HEK293 (cell line): ENCODE measurements around the gene MYO18B.

Source experiments
- CTCF ChIA-PET: fragments of 350-600 bp; formaldehyde crosslinking; extraction: SDS; loops from one replicate; lab custom pipeline; 2021; ENCODE audit warnings: antibody characterized with exemption; lab: Yijun Ruan, JAX
- POLR2A ChIA-PET: fragments of 300-600 bp; formaldehyde crosslinking; extraction: SDS; loops from one replicate; lab custom pipeline; 2020; ENCODE audit warnings: antibody characterized with exemption, inconsistent platforms; lab: Yijun Ruan, JAX
- H3K27ac ChIP-seq: fragments of 200-500 bp; sonication (Bioruptor generic); 2 replicates; pipeline ENCODE4 v1.5.1; 2014; ENCODE audit warnings: low read depth, low read length, control low read depth, inconsistent platforms; ENCODE audit errors: extremely low read depth
- H3K36me3 ChIP-seq, 2 experiments: fragments of 200-500 bp in 1 of 2; sonication (Bioruptor generic) in 1 of 2; 1 replicate in 1 of 2; 2 replicates in 1 of 2; pipeline ENCODE4 v1.5.1; 2014 to 2017; ENCODE audit warnings: inconsistent platforms in 2 of 2, low read length in 2 of 2; ENCODE audit not compliant: control insufficient read depth in 2 of 2, insufficient read depth in 1 of 2
- H3K4me1 ChIP-seq: fragments of 200-500 bp; sonication (Bioruptor generic); 2 replicates; pipeline ENCODE4 v1.5.1; 2014; ENCODE audit warnings: mild to moderate bottlenecking, low read length, inconsistent platforms; ENCODE audit not compliant: control insufficient read depth, insufficient read depth
- H3K4me3 ChIP-seq: 2 replicates; pipeline ENCODE4 v1.5.1; 2011; ENCODE audit warnings: low read depth, mild to moderate bottlenecking, control low read depth, low read length, moderate library complexity
- H3K9me3 ChIP-seq: fragments of 200-500 bp; sonication (Bioruptor generic); 2 replicates; pipeline ENCODE4 v1.5.1; 2014; ENCODE audit warnings: low read depth, low read length, inconsistent platforms; ENCODE audit not compliant: control insufficient read depth, insufficient read depth
- BCL11A ChIP-seq: fragments of 450-650 bp; formaldehyde crosslinking; IDR thresholded peaks from 2 replicates; pipeline ENCODE4 v1.5.1; 2016; ENCODE audit warnings: low read depth, missing biosample characterization, missing genetic modification characterization
- BCL11B ChIP-seq: fragments of 450-650 bp; formaldehyde crosslinking; IDR thresholded peaks from 2 replicates; pipeline ENCODE4 v1.5.1; 2016; ENCODE audit warnings: low read depth, missing biosample characterization, missing genetic modification characterization
- ELK4 ChIP-seq: IDR thresholded peaks from 2 replicates; pipeline ENCODE4 v1.6.1; 2011; ENCODE audit warnings: mild to moderate bottlenecking, low read depth, low read length, borderline replicate concordance
- FEZF1 ChIP-seq: fragments of 450-650 bp; formaldehyde crosslinking; IDR thresholded peaks from 2 replicates; pipeline ENCODE4 v1.5.1; 2016; ENCODE audit warnings: missing biosample characterization, missing genetic modification characterization
- GLI2 ChIP-seq: fragments of 450-650 bp; formaldehyde crosslinking; IDR thresholded peaks from 2 replicates; pipeline ENCODE4; 2017; ENCODE audit warnings: missing biosample characterization, missing genetic modification characterization, low read depth, borderline replicate concordance
- GLI4 ChIP-seq: fragments of 450-650 bp; formaldehyde crosslinking; IDR thresholded peaks from 2 replicates; pipeline ENCODE4 v1.5.1; 2016; ENCODE audit warnings: missing biosample characterization, missing genetic modification characterization
- OVOL3 ChIP-seq: fragments of 450-650 bp; formaldehyde crosslinking; IDR thresholded peaks from 2 replicates; pipeline ENCODE4 v1.5.1; 2016; ENCODE audit warnings: missing biosample characterization, missing genetic modification characterization
- REPIN1 ChIP-seq: fragments of 450-650 bp; formaldehyde crosslinking; IDR thresholded peaks from 2 replicates; pipeline ENCODE4 v1.5.1; 2017; ENCODE audit warnings: missing biosample characterization, missing genetic modification characterization, low read depth
- SETDB1 ChIP-seq: IDR thresholded peaks from one replicate; pipeline ENCODE4 v1.6.1; 2017; ENCODE audit warnings: mild to moderate bottlenecking, low read length, moderate library complexity, mixed read lengths; ENCODE audit not compliant: insufficient read length
- ZBTB17 ChIP-seq: fragments of 450-650 bp; formaldehyde crosslinking; IDR thresholded peaks from 2 replicates; pipeline ENCODE4 v1.5.1; 2016; ENCODE audit warnings: missing biosample characterization, missing genetic modification characterization
- ZFHX2 ChIP-seq: fragments of 450-650 bp; formaldehyde crosslinking; conservative IDR thresholded peaks from 2 replicates; pipeline ENCODE4 v1.5.1; 2016; ENCODE audit warnings: missing biosample characterization, missing genetic modification characterization
- ZFP37 ChIP-seq: fragments of 450-650 bp; formaldehyde crosslinking; IDR thresholded peaks from 2 replicates; pipeline ENCODE4 v1.5.1; 2016; ENCODE audit warnings: missing biosample characterization, missing genetic modification characterization
- ZFP41 ChIP-seq: fragments of 450-650 bp; formaldehyde crosslinking; IDR thresholded peaks from 2 replicates; pipeline ENCODE4 v1.5.1; 2016; ENCODE audit warnings: missing biosample characterization, missing genetic modification characterization, borderline replicate concordance
- ZNF248 ChIP-seq: fragments of 450-650 bp; formaldehyde crosslinking; IDR thresholded peaks from 2 replicates; pipeline ENCODE4 v1.5.1; 2017; ENCODE audit warnings: missing biosample characterization, missing genetic modification characterization
- ZNF266 ChIP-seq: fragments of 450-650 bp; formaldehyde crosslinking; IDR thresholded peaks from 2 replicates; pipeline ENCODE4 v1.5.1; 2016; ENCODE audit warnings: missing biosample characterization, missing genetic modification characterization, low read depth
- ZNF514 ChIP-seq: fragments of 450-650 bp; formaldehyde crosslinking; IDR thresholded peaks from 2 replicates; pipeline ENCODE4 v1.5.1; 2016; ENCODE audit warnings: missing biosample characterization, missing genetic modification characterization
- ZNF544 ChIP-seq: fragments of 450-650 bp; formaldehyde crosslinking; IDR thresholded peaks from 2 replicates; pipeline ENCODE4 v1.5.0; 2017; ENCODE audit warnings: missing biosample characterization, missing genetic modification characterization
- ZNF549 ChIP-seq: fragments of 450-650 bp; IDR thresholded peaks from 2 replicates; pipeline ENCODE4 v1.5.1; 2018; ENCODE audit warnings: missing biosample characterization, missing genetic modification characterization, mild to moderate bottlenecking, inconsistent platforms, moderate library complexity
- ZNF621 ChIP-seq: fragments of 450-650 bp; formaldehyde crosslinking; IDR thresholded peaks from 2 replicates; pipeline ENCODE4 v1.5.1; 2017; ENCODE audit warnings: missing biosample characterization, missing genetic modification characterization
- TF ChIP-seq, protein P1 (sequence below): fragments of 450-650 bp; formaldehyde crosslinking; IDR thresholded peaks from 2 replicates; pipeline ENCODE4 v1.5.1; 2016; ENCODE audit warnings: missing biosample characterization, missing genetic modification characterization, low read depth
- TF ChIP-seq, protein P2 (sequence below): sonication (generic); formaldehyde crosslinking; IDR thresholded peaks from 2 replicates; pipeline ENCODE4 v1.8.1; 2022; ENCODE audit warnings: mild to moderate bottlenecking, moderate library complexity, missing genetic modification reagents
- TF ChIP-seq, protein P3 (sequence below): fragments of 450-650 bp; IDR thresholded peaks from 2 replicates; pipeline ENCODE4 v1.5.1; 2018; ENCODE audit warnings: missing biosample characterization, mild to moderate bottlenecking, missing genetic modification characterization
- TF ChIP-seq, protein P4 (sequence below): fragments of 450-650 bp; formaldehyde crosslinking; IDR thresholded peaks from 2 replicates; pipeline ENCODE4 v1.5.0; 2017; ENCODE audit warnings: missing biosample characterization, missing genetic modification characterization, borderline replicate concordance
- TF ChIP-seq, protein P5 (sequence below): fragments of 450-650 bp; formaldehyde crosslinking; IDR thresholded peaks from 2 replicates; pipeline ENCODE4 v1.5.1; 2016; ENCODE audit warnings: missing biosample characterization, missing genetic modification characterization

MYO18B gene

DNA sequence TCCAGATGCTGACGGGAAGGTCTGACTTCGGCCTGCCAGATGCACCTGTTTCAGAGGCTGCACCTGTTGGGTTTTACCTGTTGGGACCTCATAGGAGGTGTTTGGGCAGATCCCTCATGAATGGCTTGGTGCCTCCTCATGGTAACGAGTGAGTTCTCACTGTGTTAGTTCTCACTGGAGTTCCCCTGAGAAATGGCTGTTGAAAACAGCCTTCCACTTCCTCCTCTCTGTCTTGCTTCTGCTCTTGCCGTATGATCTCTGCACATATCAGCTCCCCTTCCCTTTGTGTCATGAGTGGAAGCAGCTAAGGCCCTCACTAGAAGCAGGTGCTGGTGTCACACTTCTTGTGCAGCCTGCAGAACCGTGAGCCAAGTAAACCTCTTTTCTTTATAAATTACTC is 219.7 kb downstream of the MYO18B start:
- H3K4me3 ChIP-seq: no peak overlapping the region
- ChIA-PET POLR2A (no interaction called here), CTCF (no interaction called here)
- H3K9me3 ChIP-seq: no peaks in the 10 kb centered on the region
- peaks cover 5% of the 10 kb centered on the region; the same call in 1 of the 2 replicates for H3K4me1 ChIP-seq
- H3K36me3 ChIP-seq: no peaks in the 10 kb centered on the region
- H3K27ac ChIP-seq: no peak overlapping the region
- no peak for TF ChIP-seq ZFP37 (tag by site-specific recombination)
- TF ChIP-seq, protein P1, sequence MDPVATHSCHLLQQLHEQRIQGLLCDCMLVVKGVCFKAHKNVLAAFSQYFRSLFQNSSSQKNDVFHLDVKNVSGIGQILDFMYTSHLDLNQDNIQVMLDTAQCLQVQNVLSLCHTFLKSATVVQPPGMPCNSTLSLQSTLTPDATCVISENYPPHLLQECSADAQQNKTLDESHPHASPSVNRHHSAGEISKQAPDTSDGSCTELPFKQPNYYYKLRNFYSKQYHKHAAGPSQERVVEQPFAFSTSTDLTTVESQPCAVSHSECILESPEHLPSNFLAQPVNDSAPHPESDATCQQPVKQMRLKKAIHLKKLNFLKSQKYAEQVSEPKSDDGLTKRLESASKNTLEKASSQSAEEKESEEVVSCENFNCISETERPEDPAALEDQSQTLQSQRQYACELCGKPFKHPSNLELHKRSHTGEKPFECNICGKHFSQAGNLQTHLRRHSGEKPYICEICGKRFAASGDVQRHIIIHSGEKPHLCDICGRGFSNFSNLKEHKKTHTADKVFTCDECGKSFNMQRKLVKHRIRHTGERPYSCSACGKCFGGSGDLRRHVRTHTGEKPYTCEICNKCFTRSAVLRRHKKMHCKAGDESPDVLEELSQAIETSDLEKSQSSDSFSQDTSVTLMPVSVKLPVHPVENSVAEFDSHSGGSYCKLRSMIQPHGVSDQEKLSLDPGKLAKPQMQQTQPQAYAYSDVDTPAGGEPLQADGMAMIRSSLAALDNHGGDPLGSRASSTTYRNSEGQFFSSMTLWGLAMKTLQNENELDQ (tag by site-specific recombination): no peak
- no peak for TF ChIP-seq FEZF1
- no peak for TF ChIP-seq GLI4 (tag by site-specific recombination)
- TF ChIP-seq OVOL3 (tag by site-specific recombination): no peak
- TF ChIP-seq, protein P2, sequence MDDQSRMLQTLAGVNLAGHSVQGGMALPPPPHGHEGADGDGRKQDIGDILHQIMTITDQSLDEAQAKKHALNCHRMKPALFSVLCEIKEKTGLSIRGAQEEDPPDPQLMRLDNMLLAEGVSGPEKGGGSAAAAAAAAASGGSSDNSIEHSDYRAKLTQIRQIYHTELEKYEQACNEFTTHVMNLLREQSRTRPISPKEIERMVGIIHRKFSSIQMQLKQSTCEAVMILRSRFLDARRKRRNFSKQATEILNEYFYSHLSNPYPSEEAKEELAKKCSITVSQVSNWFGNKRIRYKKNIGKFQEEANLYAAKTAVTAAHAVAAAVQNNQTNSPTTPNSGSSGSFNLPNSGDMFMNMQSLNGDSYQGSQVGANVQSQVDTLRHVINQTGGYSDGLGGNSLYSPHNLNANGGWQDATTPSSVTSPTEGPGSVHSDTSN (CRISPR knock-in tag): no peak
- no peak for TF ChIP-seq ZNF621 (tag by site-specific recombination)
- TF ChIP-seq ZFHX2 (tag by site-specific recombination): no peak
- TF ChIP-seq GLI2 (tag by site-specific recombination): no peak
- no peak for TF ChIP-seq ELK4
- no peak for TF ChIP-seq REPIN1 (tag by site-specific recombination)
- TF ChIP-seq BCL11B (tag by site-specific recombination): no peak
- TF ChIP-seq, protein P3, sequence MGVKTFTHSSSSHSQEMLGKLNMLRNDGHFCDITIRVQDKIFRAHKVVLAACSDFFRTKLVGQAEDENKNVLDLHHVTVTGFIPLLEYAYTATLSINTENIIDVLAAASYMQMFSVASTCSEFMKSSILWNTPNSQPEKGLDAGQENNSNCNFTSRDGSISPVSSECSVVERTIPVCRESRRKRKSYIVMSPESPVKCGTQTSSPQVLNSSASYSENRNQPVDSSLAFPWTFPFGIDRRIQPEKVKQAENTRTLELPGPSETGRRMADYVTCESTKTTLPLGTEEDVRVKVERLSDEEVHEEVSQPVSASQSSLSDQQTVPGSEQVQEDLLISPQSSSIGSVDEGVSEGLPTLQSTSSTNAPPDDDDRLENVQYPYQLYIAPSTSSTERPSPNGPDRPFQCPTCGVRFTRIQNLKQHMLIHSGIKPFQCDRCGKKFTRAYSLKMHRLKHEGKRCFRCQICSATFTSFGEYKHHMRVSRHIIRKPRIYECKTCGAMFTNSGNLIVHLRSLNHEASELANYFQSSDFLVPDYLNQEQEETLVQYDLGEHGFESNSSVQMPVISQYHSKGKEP: no peak
- no peak for TF ChIP-seq ZFP41 (tag by site-specific recombination)
- no peak for TF ChIP-seq ZNF544 (tag by site-specific recombination)
- TF ChIP-seq ZBTB17 (tag by site-specific recombination): no peak

GRCh38 chr22:25962711-25963110 is 220.7 kb downstream of the MYO18B start:
- H3K4me1 ChIP-seq: peaks cover 8% of the 10 kb centered on the region; the same call in 1 of the 2 replicates
- no peak overlapping the region for H3K4me3 ChIP-seq
- CTCF ChIA-PET: interaction anchor here (1.9 kb wide), 1 partner anchor 59 kb away, joined by 5 read pairs; no protein-coding TSS in a partner anchor
- H3K36me3 ChIP-seq: no peaks in the 10 kb centered on the region
- H3K27ac ChIP-seq: no peak overlapping the region
- POLR2A ChIA-PET: no interaction called here
- no peaks in the 10 kb centered on the region for H3K9me3 ChIP-seq
- TF ChIP-seq, protein P4, sequence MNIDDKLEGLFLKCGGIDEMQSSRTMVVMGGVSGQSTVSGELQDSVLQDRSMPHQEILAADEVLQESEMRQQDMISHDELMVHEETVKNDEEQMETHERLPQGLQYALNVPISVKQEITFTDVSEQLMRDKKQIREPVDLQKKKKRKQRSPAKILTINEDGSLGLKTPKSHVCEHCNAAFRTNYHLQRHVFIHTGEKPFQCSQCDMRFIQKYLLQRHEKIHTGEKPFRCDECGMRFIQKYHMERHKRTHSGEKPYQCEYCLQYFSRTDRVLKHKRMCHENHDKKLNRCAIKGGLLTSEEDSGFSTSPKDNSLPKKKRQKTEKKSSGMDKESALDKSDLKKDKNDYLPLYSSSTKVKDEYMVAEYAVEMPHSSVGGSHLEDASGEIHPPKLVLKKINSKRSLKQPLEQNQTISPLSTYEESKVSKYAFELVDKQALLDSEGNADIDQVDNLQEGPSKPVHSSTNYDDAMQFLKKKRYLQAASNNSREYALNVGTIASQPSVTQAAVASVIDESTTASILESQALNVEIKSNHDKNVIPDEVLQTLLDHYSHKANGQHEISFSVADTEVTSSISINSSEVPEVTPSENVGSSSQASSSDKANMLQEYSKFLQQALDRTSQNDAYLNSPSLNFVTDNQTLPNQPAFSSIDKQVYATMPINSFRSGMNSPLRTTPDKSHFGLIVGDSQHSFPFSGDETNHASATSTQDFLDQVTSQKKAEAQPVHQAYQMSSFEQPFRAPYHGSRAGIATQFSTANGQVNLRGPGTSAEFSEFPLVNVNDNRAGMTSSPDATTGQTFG (tag by site-specific recombination): no peak
- TF ChIP-seq ZNF248 (tag by site-specific recombination) (no peak), ZNF514 (tag by site-specific recombination) (no peak), ZNF266 (no peak), SETDB1 (peak; percentile 58), ZNF549 (no peak), BCL11A (tag by site-specific recombination) (no peak)
- TF ChIP-seq, protein P5, sequence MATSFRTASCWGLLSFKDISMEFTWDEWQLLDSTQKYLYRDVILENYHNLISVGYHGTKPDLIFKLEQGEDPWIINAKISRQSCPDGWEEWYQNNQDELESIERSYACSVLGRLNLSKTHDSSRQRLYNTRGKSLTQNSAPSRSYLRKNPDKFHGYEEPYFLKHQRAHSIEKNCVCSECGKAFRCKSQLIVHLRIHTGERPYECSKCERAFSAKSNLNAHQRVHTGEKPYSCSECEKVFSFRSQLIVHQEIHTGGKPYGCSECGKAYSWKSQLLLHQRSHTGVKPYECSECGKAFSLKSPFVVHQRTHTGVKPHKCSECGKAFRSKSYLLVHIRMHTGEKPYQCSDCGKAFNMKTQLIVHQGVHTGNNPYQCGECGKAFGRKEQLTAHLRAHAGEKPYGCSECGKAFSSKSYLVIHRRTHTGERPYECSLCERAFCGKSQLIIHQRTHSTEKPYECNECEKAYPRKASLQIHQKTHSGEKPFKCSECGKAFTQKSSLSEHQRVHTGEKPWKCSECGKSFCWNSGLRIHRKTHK (tag by site-specific recombination): peak; percentile 95
